Kidney glomerular epithelial cell (primary cell): ENCODE data around the gene RALGAPA2.

Experiments used
- DNase-seq: peaks from one replicate; lab custom pipeline; 2025; lab: John Stamatoyannopoulos, UW

Gene RALGAPA2

DNA sequence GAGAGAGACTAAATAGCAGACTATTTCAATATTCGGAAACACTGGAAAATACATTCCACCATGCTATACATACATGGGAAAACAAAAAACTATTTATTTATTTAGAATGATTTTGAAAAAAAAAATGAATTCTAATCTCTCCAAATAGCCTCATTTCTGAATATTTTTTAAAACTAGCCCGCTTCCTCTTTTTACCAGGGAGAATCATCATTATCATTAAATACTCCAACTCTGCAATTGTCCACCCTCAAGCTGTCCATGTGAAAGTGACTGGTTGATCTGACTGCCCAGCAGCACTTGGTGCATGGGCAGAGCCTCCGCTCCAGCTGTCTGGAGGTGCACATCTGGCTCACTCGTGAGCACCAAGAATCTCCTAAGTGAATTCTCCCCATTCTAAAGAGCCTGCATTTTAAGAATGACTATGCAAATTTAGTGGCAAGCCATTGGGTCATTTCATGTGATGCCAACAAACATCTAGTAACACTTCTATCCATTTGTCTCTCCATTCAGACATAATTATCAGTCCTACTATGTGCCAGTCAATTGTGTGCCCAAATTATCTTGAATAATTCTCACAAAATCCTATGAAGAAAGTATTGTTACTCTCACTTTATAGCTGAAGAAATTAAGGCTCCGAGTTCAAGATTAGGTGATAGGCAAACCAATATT, 279.7 kb downstream of the RALGAPA2 start:
- DNase-seq: no peak

GRCh38 chr20:20430066-20430465, 282.4 kb downstream of the RALGAPA2 start:
- DNase-seq: no peak

- no peak for DNase-seq
These were observed 284.4 kb downstream of the RALGAPA2 start for GRCh38 chr20:20428067-20428466.

- DNase-seq: no peak
These were observed 285.1 kb downstream of the RALGAPA2 start for GRCh38 chr20:20427227-20427864.

GRCh38 chr20:20426655-20426907, 285.9 kb downstream of the RALGAPA2 start:
- no peak for DNase-seq

DNA sequence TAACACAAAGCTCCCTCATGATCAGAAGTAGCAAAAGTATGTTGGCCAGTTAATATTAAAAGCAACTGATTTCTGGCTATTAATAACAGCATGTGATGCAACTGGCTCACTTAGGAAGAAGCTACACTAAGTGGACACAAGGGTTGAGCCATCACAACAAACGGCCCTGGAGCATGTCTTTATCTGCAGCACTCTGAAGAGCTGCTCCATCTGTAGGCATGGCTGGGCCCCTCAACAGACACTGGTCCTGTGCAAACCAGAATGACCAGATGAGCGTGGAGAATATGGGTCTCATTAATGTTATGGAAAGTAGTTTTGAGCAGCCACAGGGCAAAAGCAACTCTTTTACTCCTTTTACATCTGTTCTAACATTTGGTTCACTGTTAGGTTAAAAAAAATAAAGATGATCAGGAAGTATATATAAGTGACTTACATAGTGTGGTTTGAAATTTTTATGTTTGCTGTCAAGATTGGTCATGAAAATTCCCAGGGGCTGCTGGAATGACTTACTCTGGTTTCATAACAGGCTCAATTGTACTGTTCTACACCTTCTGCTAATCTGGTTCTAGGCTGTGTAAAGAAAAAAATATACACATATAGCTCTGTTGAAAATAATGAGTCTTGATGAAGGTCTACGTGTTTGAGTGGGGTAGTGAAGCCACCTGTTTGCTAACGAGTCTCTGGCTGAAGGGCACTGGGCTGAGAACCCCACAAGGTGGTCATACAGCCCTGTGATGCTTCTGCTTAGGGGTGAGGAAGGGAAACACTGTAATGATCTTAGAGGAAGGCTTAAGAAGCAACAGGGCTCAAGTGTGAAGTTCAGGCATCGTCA, 286.4 kb downstream of the RALGAPA2 start:
- DNase-seq: no peak

- DNase-seq: no peak
These were observed 289.3 kb downstream of the RALGAPA2 start for GRCh38 chr20:20423117-20423516.

GRCh38 chr20:20417876-20418676, 294.4 kb downstream of the RALGAPA2 start:
- no peak for DNase-seq

- DNase-seq: no peak
These were observed 297.1 kb downstream of the RALGAPA2 start for GRCh38 chr20:20415321-20415720.

GRCh38 chr20:20414640-20415220, 297.7 kb downstream of the RALGAPA2 start:
- DNase-seq: no peak

DNA sequence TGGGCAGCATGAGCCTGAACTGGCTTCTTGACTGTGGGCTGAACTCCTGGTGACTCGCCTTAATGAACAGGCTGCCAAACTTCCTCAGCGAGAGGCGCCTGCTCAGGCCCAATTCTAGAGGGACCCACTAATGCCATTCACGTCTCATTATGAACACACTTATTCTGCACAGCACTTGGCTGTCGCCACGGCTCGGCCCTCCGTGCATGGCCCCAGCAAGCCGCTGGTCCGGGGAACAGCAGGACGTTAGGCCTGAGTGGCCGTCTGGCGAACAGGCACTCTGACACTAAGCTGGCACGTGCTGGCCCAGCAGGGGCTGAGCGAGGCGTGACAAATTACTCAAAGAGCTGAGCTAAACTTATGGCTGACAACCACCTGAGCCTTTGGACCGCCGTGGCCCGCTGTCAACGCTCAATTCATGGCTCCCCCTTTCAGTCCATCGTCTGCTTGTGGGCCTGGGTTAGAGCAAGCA, 298.6 kb downstream of the RALGAPA2 start:
- DNase-seq: no peak

- no peak for DNase-seq
These were observed 299.7 kb downstream of the RALGAPA2 start for GRCh38 chr20:20412750-20413149.

DNA sequence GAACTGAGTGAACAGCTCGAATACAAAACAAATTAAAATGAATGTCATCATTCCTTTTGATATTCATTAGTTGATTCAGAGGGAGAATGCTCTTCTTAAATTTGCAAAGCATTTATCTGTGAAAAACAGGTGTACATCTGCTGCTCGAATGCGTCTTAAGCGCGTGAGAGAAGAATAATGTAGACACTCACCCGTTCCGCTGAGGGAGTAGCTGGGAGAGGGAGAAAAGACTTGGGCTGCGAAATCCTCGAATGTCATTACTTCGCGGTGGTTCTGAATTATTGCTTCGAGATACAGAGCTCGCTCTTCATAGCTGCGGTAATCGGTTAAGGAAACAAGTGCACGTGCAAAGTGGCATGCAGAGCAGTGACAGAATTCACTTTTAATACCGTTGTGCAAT, 300.6 kb downstream of the RALGAPA2 start:
- DNase-seq: no peak

- no peak for DNase-seq
These were observed 301.0 kb downstream of the RALGAPA2 start for GRCh38 chr20:20411402-20411801.

GRCh38 chr20:20410678-20411077, 301.8 kb downstream of the RALGAPA2 start:
- DNase-seq: no peak

DNA sequence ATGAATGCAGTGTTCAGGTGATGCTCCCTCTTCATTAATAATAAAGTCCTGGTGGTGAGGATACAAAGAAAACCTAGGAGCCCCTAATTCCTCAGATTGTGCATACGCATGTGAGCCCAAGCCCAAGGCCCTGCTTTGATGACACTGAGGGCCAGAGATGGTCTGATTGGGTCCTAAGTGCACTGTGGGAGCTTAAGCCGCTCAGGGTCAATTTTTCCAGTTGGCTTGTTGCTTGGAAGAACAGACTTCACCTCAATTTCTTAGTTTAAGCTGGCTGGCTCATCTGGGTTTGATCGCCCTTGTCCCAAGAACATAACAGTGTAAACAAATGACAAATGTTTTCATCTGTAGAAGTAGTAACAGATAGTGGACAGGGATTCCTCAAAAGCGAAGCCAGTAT, 303.1 kb downstream of the RALGAPA2 start:
- DNase-seq: no peak

DNA sequence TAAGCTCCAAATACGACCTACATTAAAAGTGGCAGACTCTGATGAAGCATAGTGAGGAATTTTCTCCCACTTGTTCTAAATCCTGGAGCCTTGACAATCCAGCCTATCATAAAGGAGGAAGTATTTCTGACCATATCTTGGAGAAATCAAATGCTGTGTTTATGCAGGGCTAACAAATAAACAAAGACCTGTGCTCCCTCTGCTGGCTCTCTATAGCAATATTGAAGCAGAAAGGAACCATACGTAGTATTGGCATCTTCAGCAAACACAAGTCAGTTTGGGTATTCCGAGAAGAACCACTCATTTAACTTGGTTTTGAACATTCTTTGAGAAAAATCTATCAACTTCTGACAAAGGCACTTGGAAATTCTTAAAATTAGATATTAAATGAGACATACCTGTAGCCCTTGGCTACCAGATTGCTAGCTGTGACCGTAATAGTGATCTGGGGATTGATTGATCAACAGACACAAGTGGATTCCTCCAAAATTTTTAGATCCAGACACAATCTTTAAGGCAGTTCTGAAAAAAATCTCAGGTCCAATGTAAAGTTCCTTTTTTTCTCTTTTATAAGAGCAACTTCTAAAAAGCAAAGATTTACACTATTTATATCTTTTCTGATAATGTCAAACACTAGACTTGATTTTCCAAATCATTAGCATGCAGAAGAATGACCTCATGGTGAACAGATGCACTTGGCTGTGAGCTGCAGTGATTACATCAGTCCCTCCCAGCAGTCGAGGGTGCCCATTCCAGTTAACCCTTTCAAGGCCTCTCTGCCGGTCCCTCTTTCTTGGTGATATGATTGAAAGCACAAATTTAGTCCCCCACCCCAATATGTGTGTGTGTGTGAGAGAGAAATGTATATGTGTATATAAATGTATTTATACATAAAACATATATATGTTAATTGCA, 304.3 kb downstream of the RALGAPA2 start:
- no peak for DNase-seq

DNA sequence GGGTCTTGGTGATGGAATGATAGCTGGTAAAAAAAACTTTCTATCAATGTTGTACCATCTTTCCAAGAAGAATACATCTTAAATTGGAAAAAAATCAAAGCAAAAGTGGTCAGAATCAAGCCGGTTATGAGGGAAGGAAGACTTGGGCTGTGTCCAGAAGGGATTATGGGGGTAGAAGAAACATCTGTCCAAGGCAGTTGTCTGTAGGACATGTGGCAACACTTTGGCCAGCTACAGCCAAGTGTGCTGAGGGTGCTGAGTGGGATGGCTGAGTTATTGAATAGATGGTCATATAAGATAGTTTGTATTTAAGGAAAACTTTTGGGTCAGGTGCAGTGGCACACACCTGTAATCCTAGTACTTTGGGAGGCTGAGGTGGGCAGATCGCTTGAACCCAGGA, 306.1 kb downstream of the RALGAPA2 start:
- no peak for DNase-seq

DNA sequence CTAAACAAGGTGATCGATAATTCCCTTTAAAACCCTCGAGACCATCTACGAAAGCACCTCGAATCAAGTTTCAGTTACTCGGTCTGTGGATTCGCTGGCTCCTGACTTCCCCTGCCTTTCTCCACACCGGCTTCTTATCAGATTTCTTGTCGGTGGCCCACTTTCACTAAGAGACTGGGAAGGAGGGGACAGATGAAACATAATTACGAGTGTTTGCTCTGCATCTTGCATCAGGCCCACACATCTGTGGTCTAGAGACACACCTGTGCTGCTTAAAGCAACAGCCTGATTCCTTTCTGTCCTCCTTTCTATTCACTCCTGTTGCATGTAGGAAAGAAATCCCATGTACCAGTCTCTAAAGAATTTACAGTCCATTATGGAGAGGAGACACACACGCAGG, 306.8 kb downstream of the RALGAPA2 start:
- DNase-seq: no peak

GRCh38 chr20:20404633-20405032, 307.8 kb downstream of the RALGAPA2 start:
- no peak for DNase-seq

- no peak for DNase-seq
These were observed 310.5 kb downstream of the RALGAPA2 start for GRCh38 chr20:20401991-20402390.
